ENCODE results near the gene FN1.

FN1 gene

DNA sequence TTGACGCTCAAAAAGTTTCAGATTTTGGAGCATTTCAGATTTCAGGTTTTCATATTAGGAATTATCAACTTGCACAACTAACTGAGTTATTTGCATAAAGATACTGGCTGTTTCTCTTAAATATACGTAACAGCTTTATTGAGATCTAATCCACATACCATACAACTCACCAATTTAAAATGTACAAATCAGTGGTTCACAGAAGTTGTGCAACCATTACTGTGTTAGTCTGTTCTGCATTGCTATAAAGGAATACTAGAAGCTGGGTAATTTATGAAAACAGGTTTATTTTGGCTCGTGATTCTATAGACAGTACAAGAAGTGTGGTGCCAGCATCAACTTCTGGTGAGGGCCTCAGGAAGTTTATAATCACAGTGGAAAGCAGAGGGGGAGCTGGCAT is 115.8 kb downstream of the FN1 start:
- Histone ChIP-seq H2BK120ac (ENCODE audit: low read depth, low read length) (no peak overlapping the region), H3K27ac (ENCODE audit: low read length, poor library complexity, severe bottlenecking) (no peak overlapping the region), H3K27me3 (ENCODE audit: control insufficient read depth in 1 of 2, insufficient read depth in 1 of 2, low read length in 2 of 2) (no peaks in the 10 kb centered on the region), H2BK12ac (ENCODE audit: low read length in 2 of 2) (no peak overlapping the region), H3K4me1 (ENCODE audit: control insufficient read depth, insufficient read depth, low read depth, low read length) (peaks cover 2% of the 10 kb centered on the region), H4K8ac (ENCODE audit: low read length) (no peak overlapping the region), H3K4ac (ENCODE audit: low read depth in 1 of 2, low read length in 2 of 2) (no peak overlapping the region), H3K18ac (ENCODE audit: low read depth in 1 of 2, low read length in 2 of 2) (no peak overlapping the region), H3K23ac (ENCODE audit: low read length in 2 of 2) (no peak overlapping the region), H3K9me3 (ENCODE audit: control insufficient read depth, low read length) (no peaks in the 10 kb centered on the region), H2AFZ (ENCODE audit: low read depth, low read length) (no peak overlapping the region), H3K4me3 (ENCODE audit: insufficient read depth in 1 of 2, low read depth in 1 of 2, low read length in 2 of 2) (no peak overlapping the region), H3K79me1 (replicated peaks; ENCODE audit: low read length, poor library complexity, severe bottlenecking) (peaks cover 18% of the 10 kb centered on the region), H2BK15ac (ENCODE audit: low read depth, poor library complexity, severe bottlenecking) (no peak overlapping the region), H2AK5ac (ENCODE audit: low read length, severe bottlenecking) (no peak overlapping the region), H3K9ac (ENCODE audit: low read length) (no peak overlapping the region), H3K36me3 (ENCODE audit: control insufficient read depth in 1 of 2, insufficient read depth in 2 of 2, low read depth in 1 of 2, low read length in 2 of 2) (peaks cover 24 to 69% of the 10 kb centered on the region in 2 experiments), H3K14ac (ENCODE audit: low read length in 2 of 2) (no peak overlapping the region), H3K4me2 (ENCODE audit: low read length, poor library complexity, severe bottlenecking) (no peak overlapping the region), H2BK5ac (ENCODE audit: low read depth, low read length, poor library complexity, severe bottlenecking) (no peak overlapping the region), H4K91ac (ENCODE audit: low read length) (no peak overlapping the region)
- DNase-seq, result no peak
- WGBS, result 96% methylated on average over 2 of the region's 3 CpGs

DNA sequence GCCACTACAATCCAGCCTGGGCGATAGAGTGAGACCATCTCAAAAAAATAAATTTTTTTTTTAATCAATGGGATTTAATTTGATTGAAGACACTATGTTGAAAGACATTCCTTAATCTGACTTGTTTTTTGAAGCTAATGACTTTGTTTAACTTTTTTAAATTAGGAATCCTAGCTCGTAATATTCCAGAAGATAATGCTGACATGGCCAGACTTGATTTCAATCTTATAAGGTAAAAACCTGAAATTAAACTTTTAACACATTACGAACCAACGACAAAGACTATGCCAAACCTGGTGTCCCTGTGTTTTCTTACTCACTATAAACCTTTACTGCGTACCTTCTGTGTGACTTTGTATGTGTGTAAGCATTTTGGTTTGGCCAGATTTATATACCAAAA is 116.4 kb downstream of the FN1 start:
- Histone ChIP-seq H2AK5ac (ENCODE audit: low read length, severe bottlenecking) (no peak overlapping the region), H3K36me3 (ENCODE audit: control insufficient read depth in 1 of 2, insufficient read depth in 2 of 2, low read depth in 1 of 2, low read length in 2 of 2) (peaks cover 26 to 70% of the 10 kb centered on the region in 2 experiments), H3K9ac (ENCODE audit: low read length) (no peak overlapping the region), H2BK120ac (ENCODE audit: low read depth, low read length) (no peak overlapping the region), H3K14ac (ENCODE audit: low read length in 2 of 2) (no peak overlapping the region), H3K4ac (ENCODE audit: low read depth in 1 of 2, low read length in 2 of 2) (no peak overlapping the region), H3K27ac (ENCODE audit: low read length, poor library complexity, severe bottlenecking) (no peak overlapping the region), H4K91ac (ENCODE audit: low read length) (no peak overlapping the region), H4K8ac (ENCODE audit: low read length) (no peak overlapping the region), H2BK12ac (ENCODE audit: low read length in 2 of 2) (no peak overlapping the region), H3K4me2 (ENCODE audit: low read length, poor library complexity, severe bottlenecking) (no peak overlapping the region), H2BK15ac (ENCODE audit: low read depth, poor library complexity, severe bottlenecking) (no peak overlapping the region), H2BK5ac (ENCODE audit: low read depth, low read length, poor library complexity, severe bottlenecking) (no peak overlapping the region), H3K27me3 (ENCODE audit: control insufficient read depth in 1 of 2, insufficient read depth in 1 of 2, low read length in 2 of 2) (no peaks in the 10 kb centered on the region), H3K79me1 (replicated peaks; ENCODE audit: low read length, poor library complexity, severe bottlenecking) (peaks cover 22% of the 10 kb centered on the region), H3K23ac (ENCODE audit: low read length in 2 of 2) (no peak overlapping the region), H2AFZ (ENCODE audit: low read depth, low read length) (no peak overlapping the region), H3K18ac (ENCODE audit: low read depth in 1 of 2, low read length in 2 of 2) (no peak overlapping the region), H3K4me3 (ENCODE audit: insufficient read depth in 1 of 2, low read depth in 1 of 2, low read length in 2 of 2) (no peak overlapping the region), H3K9me3 (ENCODE audit: control insufficient read depth, low read length) (no peaks in the 10 kb centered on the region), H3K4me1 (ENCODE audit: control insufficient read depth, insufficient read depth, low read depth, low read length) (peaks cover 2% of the 10 kb centered on the region)
- no peak for DNase-seq
- WGBS, result 87% methylated on average over 1 of the region's 5 CpGs

DNA sequence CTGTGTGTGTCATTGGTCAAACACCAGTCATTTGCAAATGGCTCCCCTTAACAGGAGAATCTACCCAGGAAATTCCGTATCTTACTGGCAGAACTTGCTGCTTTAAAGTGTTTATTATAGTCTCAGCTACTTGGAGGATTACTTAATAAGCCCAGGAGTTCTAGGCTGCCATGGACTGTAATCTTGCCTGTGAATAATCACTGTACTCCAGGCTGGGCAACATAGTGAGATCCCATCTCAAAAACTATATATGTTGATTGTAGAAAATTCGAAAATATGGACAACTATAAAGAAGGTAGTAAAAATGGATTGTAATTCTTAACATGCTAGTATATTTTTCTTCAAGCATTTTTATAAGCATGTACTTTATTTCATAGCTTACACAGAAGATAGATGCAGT is 119.5 kb downstream of the FN1 start:
- H3K27me3 ChIP-seq (ENCODE audit: control insufficient read depth in 1 of 2, insufficient read depth in 1 of 2, low read length in 2 of 2), result no peaks in the 10 kb centered on the region
- no peaks in the 10 kb centered on the region for H3K9me3 ChIP-seq (ENCODE audit: control insufficient read depth, low read length)
- H4K91ac ChIP-seq (ENCODE audit: low read length), result no peak overlapping the region
- H2BK15ac ChIP-seq (ENCODE audit: low read depth, poor library complexity, severe bottlenecking), result no peak overlapping the region
- no peak overlapping the region for H3K4me2 ChIP-seq (ENCODE audit: low read length, poor library complexity, severe bottlenecking)
- no peak overlapping the region for H4K8ac ChIP-seq (ENCODE audit: low read length)
- H2BK120ac ChIP-seq (ENCODE audit: low read depth, low read length), result no peak overlapping the region
- no peak overlapping the region for H3K14ac ChIP-seq (ENCODE audit: low read length in 2 of 2)
- no peak overlapping the region for H2AFZ ChIP-seq (ENCODE audit: low read depth, low read length)
- no peak overlapping the region for H2BK12ac ChIP-seq (ENCODE audit: low read length in 2 of 2)
- H3K36me3 ChIP-seq (ENCODE audit: control insufficient read depth in 1 of 2, insufficient read depth in 2 of 2, low read depth in 1 of 2, low read length in 2 of 2), result peaks cover 20 to 67% of the 10 kb centered on the region in 2 experiments
- no CpG with 5 or more reads among the region's 2 CpGs for WGBS
- H3K27ac ChIP-seq (ENCODE audit: low read length, poor library complexity, severe bottlenecking), result no peak overlapping the region
- no peak overlapping the region for H2BK5ac ChIP-seq (ENCODE audit: low read depth, low read length, poor library complexity, severe bottlenecking)
- no peak for DNase-seq
- H2AK5ac ChIP-seq (ENCODE audit: low read length, severe bottlenecking), result no peak overlapping the region
- no peak overlapping the region for H3K23ac ChIP-seq (ENCODE audit: low read length in 2 of 2)
- no peak overlapping the region for H3K4ac ChIP-seq (ENCODE audit: low read depth in 1 of 2, low read length in 2 of 2)
- H3K18ac ChIP-seq (ENCODE audit: low read depth in 1 of 2, low read length in 2 of 2), result no peak overlapping the region
- H3K9ac ChIP-seq (ENCODE audit: low read length), result no peak overlapping the region
- peaks cover 5% of the 10 kb centered on the region for H3K4me1 ChIP-seq (ENCODE audit: control insufficient read depth, insufficient read depth, low read depth, low read length)
- peaks cover 17% of the 10 kb centered on the region for H3K79me1 ChIP-seq (replicated peaks; ENCODE audit: low read length, poor library complexity, severe bottlenecking)
- no peak overlapping the region for H3K4me3 ChIP-seq (ENCODE audit: insufficient read depth in 1 of 2, low read depth in 1 of 2, low read length in 2 of 2)

DNA sequence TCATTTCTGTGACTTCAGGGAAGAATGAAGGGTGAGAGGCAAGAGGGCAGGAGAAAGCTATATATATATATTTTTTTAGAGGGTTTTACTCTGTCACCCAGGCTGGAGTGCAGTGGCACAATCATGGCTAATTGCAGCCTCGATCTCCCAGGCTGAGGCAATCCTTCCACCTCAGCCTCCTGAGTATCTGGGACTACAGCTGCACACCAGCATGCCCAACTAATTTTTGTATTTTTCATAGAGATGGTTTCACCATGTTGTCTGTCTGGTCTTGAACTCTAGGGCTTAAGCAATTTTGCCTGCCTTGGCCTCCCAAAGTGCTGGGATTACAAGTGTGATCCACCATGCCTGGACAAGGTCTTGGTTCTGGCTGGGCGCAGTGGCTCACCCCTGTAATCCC is 120.6 kb downstream of the FN1 start:
- H3K27ac ChIP-seq (ENCODE audit: low read length, poor library complexity, severe bottlenecking), result no peak overlapping the region
- H2BK12ac ChIP-seq (ENCODE audit: low read length in 2 of 2), result no peak overlapping the region
- H2AFZ ChIP-seq (ENCODE audit: low read depth, low read length), result no peak overlapping the region
- DNase-seq, result no peak
- no peaks in the 10 kb centered on the region for H3K9me3 ChIP-seq (ENCODE audit: control insufficient read depth, low read length)
- no peak overlapping the region for H4K91ac ChIP-seq (ENCODE audit: low read length)
- peaks cover 7% of the 10 kb centered on the region for H3K4me1 ChIP-seq (ENCODE audit: control insufficient read depth, insufficient read depth, low read depth, low read length)
- no peak overlapping the region for H3K4me3 ChIP-seq (ENCODE audit: insufficient read depth in 1 of 2, low read depth in 1 of 2, low read length in 2 of 2)
- no peak overlapping the region for H3K4me2 ChIP-seq (ENCODE audit: low read length, poor library complexity, severe bottlenecking)
- H3K4ac ChIP-seq (ENCODE audit: low read depth in 1 of 2, low read length in 2 of 2), result peak overlapping the region in 1 of 2 experiments; percentile 26
- H3K9ac ChIP-seq (ENCODE audit: low read length), result no peak overlapping the region
- H3K27me3 ChIP-seq (ENCODE audit: control insufficient read depth in 1 of 2, insufficient read depth in 1 of 2, low read length in 2 of 2), result no peaks in the 10 kb centered on the region
- H2AK5ac ChIP-seq (ENCODE audit: low read length, severe bottlenecking), result no peak overlapping the region
- H2BK15ac ChIP-seq (ENCODE audit: low read depth, poor library complexity, severe bottlenecking), result no peak overlapping the region
- no peak overlapping the region for H2BK120ac ChIP-seq (ENCODE audit: low read depth, low read length)
- no peak overlapping the region for H3K14ac ChIP-seq (ENCODE audit: low read length in 2 of 2)
- H3K79me1 ChIP-seq (replicated peaks; ENCODE audit: low read length, poor library complexity, severe bottlenecking), result peaks cover 16% of the 10 kb centered on the region
- H2BK5ac ChIP-seq (ENCODE audit: low read depth, low read length, poor library complexity, severe bottlenecking), result no peak overlapping the region
- no peak overlapping the region for H3K18ac ChIP-seq (ENCODE audit: low read depth in 1 of 2, low read length in 2 of 2)
- peaks cover 14 to 56% of the 10 kb centered on the region in 2 experiments for H3K36me3 ChIP-seq (ENCODE audit: control insufficient read depth in 1 of 2, insufficient read depth in 2 of 2, low read depth in 1 of 2, low read length in 2 of 2)
- H4K8ac ChIP-seq (ENCODE audit: low read length), result no peak overlapping the region
- H3K23ac ChIP-seq (ENCODE audit: low read length in 2 of 2), result no peak overlapping the region
- WGBS, result 97% methylated on average over 2 of the region's 2 CpGs
